ENCODE data around the gene CEP131. TPM values are rescaled to one million over a fixed set of nuclear protein-coding genes. Genes with fewer than 3 reads are reported as not detected.
"Not testable (repeated sequence)": the region's sequence is repeated elsewhere in the genome, so short reads cannot be mapped to it uniquely, and the experiment has no call there.

The CEP131 gene
- total RNA-seq, 1 experiment from 2014 or later: 5.1 TPM

DNA sequence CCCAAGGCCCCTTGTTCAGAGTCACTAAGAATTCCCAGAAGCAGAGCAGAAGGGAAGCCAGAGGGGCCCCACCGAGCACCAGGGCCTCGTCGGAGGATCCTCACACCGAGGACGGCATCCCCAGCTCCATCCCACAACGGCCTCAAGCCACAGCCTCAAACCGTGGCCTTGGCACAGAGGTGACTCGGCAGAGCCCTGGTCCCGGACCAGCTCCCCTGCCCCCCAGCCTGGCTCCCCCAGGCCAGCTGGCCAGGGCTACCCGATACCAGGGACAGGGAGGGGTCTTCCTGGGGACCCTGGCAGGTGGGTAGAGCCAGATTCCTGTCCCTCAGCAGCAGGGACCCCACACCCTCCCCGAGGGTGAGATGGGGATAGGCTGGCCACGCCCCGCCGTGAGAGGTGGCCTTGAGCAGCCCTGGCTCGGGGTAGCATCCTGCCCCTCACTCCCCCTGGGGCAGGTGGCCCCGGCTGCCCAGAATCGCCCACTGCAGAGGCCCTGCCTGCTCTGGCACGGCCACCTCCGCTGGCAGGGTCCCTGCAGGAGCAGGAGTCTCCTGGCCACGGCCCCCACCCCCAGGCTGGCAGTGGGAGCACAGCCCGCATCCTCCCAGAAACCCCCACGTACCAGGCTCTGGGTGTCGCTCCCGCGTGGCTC lies 63.0 kb downstream of the CEP131 start:
- H3K9ac ChIP-seq (ENCODE audit: low read length): no peak overlapping the region
- H3K9me2 ChIP-seq (replicated peaks; ENCODE audit: insufficient read depth, low read length): no peaks in the 10 kb centered on the region
- H3K4me3 ChIP-seq (ENCODE audit: low read length): no peak overlapping the region
- no peaks in the 10 kb centered on the region for H3K27me3 ChIP-seq (ENCODE audit: low read length)
- H3K4me2 ChIP-seq (ENCODE audit: low read depth, low read length, poor library complexity, severe bottlenecking): no peak overlapping the region
- H2AFZ ChIP-seq (ENCODE audit: low read length): no peak overlapping the region
- H4K20me1 ChIP-seq (ENCODE audit: insufficient read depth, low read depth, low read length): no peaks in the 10 kb centered on the region
- no peaks in the 10 kb centered on the region for H3K4me1 ChIP-seq (ENCODE audit: low read length)
- H3K27ac ChIP-seq (ENCODE audit: low read length): no peak overlapping the region
- no peak for DNase-seq
- no peaks in the 10 kb centered on the region for H3K36me3 ChIP-seq (ENCODE audit: insufficient read depth, low read length)
- no peaks in the 10 kb centered on the region for H3K9me3 ChIP-seq (ENCODE audit: low read length)
- no peaks in the 10 kb centered on the region for H3K79me2 ChIP-seq (ENCODE audit: low read length)

DNA sequence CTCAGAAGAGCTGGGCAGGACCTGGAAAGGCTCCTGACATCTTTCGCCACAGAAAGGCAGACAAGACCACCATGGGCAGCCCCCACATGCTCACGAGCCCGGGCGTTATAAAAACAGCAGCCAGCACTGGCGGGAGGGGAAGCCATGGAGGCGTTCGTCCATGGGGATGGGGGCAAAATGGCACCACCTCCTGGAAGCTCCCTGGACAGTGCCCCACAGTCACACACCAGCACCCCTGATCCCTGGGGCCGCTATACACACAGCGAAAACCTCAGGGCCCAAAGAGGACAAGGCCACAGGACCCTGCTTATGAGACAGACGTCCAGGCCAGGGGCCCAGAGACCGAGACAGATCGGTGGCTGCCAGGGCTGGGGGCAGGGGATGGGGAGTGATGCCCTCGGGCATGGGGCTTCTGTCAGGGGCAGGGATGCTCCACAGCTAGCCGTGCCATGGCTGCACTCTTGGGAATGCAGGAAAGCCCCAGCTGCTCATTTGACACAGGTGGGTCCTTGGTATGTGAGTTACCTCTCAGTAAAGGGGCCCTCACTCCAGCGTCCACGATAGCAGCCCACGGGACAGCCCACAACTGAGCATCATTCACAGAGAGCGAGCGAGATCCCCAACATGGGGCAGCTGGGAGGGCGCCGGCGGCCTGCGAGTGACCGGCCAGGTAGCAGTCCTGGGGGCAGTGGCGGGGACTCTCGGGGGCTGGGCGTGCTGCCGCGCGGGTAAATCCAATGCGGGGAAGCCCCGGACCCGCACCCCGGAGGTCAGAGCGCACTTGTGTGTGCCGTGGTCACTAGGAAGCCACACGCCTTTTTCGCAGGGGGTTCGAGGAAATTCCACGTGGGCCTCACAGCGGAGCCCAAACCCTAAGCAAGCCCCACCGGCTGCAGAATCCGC lies 63.8 kb downstream of the CEP131 start:
- Histone ChIP-seq H3K9ac (ENCODE audit: low read length) (no peak overlapping the region), H3K27me3 (ENCODE audit: low read length) (no peaks in the 10 kb centered on the region), H3K36me3 (ENCODE audit: insufficient read depth, low read length) (no peaks in the 10 kb centered on the region), H3K4me3 (ENCODE audit: low read length) (no peak overlapping the region), H3K79me2 (ENCODE audit: low read length) (no peaks in the 10 kb centered on the region), H3K4me1 (ENCODE audit: low read length) (no peaks in the 10 kb centered on the region; the same call in 1 of the 2 replicates), H2AFZ (ENCODE audit: low read length) (no peak overlapping the region), H4K20me1 (ENCODE audit: insufficient read depth, low read depth, low read length) (no peaks in the 10 kb centered on the region), H3K9me2 (replicated peaks; ENCODE audit: insufficient read depth, low read length) (no peaks in the 10 kb centered on the region), H3K4me2 (ENCODE audit: low read depth, low read length, poor library complexity, severe bottlenecking) (no peak overlapping the region), H3K27ac (ENCODE audit: low read length) (no peak overlapping the region), H3K9me3 (ENCODE audit: low read length) (no peaks in the 10 kb centered on the region)
- DNase-seq: no peak

DNA sequence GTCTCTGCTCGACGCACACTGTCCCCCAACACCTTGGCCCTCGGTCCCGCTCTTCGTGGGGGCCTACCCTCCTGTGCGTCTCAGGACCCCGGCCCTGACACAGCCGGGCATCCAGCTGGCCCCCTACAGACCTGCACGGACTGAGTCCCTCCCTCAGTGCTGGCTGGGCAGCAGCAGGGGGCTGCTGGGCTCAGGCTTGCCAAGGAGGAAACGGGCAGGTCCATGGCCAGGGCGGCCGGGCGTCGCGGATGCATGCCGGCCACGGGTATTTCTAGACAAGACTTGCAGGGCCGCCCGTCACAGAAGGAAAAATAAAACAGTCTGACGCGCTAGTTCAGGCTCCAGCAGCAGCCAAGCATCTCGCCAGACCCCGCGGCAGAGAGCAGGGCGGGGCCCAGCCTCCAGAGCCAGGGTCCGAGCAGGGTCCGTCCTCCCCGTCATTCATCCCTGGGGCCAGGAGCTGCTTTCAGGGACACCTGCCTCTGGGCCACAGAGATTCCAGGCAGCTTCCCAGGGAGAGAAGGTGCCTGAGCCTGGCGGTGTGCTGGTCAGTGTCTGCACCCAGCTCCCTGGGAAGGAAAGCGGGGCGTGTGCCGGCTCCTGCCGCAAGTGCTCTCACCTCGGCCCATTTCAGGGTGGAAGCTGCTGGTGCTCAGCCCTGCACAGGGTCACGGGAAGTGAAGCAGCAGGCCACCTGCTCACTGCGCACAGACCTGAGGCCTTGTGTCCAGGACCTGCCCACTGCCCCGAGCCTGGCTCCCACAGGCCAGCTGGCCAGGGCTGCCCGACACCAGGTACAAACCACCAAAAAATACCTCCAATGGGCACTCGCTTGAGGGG lies 64.7 kb downstream of the CEP131 start:
- Histone ChIP-seq H3K9me2 (replicated peaks; ENCODE audit: insufficient read depth, low read length) (no peaks in the 10 kb centered on the region), H3K27me3 (ENCODE audit: low read length) (no peaks in the 10 kb centered on the region), H3K36me3 (ENCODE audit: insufficient read depth, low read length) (no peaks in the 10 kb centered on the region), H3K27ac (ENCODE audit: low read length) (no peak overlapping the region), H4K20me1 (ENCODE audit: insufficient read depth, low read depth, low read length) (no peaks in the 10 kb centered on the region), H3K4me1 (ENCODE audit: low read length) (peaks cover 7% of the 10 kb centered on the region), H3K4me3 (ENCODE audit: low read length) (no peak overlapping the region), H3K79me2 (ENCODE audit: low read length) (no peaks in the 10 kb centered on the region), H3K9me3 (ENCODE audit: low read length) (no peaks in the 10 kb centered on the region), H3K9ac (ENCODE audit: low read length) (no peak overlapping the region), H3K4me2 (ENCODE audit: low read depth, low read length, poor library complexity, severe bottlenecking) (no peak overlapping the region), H2AFZ (ENCODE audit: low read length) (no peak overlapping the region)
- no peak for DNase-seq

DNA sequence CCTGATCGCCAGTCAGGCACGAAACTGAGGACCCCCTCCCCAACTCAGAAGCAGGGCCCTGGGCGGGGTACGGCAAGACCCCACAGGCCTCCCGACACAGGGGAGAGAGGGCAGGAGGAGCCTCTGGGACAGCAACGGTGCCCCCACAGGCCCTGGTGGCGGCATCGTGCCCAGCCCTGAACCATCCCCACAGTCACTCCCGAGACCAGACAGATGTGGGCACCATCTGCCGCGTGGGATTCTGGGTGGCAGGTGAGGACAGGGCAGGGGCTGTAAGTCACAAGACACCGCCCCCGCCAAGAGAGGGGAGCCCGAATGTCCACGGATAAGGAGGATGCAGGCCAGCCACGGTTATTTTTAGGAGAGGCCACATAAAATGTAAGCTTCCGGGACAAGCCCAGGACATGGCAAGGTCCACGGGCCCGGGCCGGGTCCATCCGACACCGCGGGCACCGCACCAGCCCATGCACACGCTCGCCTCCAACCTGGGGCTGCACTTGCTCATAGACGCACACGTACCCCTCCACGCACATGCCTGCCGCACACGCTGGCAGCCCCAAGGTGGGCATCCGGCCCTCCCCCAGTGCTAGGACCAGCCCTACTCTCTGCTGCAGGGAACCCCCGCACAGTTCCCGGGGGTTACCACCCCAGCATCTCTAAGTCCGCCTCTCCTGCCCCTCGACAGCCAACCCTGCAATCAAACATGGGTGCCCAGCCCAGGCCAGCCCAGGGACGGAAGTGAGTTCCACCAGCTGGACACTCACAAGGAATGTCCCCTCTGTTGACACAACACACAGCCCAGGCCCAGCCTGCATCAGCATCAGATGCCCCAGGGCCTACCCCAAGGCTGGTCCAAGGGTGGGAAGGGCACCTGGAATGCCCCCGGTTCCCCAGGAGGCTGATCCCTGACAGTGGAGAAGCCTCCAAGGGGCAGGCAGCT lies 65.6 kb downstream of the CEP131 start:
- Histone ChIP-seq H3K4me2 (ENCODE audit: low read depth, low read length, poor library complexity, severe bottlenecking) (no peak overlapping the region), H3K27me3 (ENCODE audit: low read length) (no peaks in the 10 kb centered on the region), H3K9me2 (replicated peaks; ENCODE audit: insufficient read depth, low read length) (no peaks in the 10 kb centered on the region), H3K9me3 (ENCODE audit: low read length) (no peaks in the 10 kb centered on the region), H3K4me3 (ENCODE audit: low read length) (no peak overlapping the region), H4K20me1 (ENCODE audit: insufficient read depth, low read depth, low read length) (no peaks in the 10 kb centered on the region), H3K79me2 (ENCODE audit: low read length) (no peaks in the 10 kb centered on the region), H3K36me3 (ENCODE audit: insufficient read depth, low read length) (no peaks in the 10 kb centered on the region), H3K9ac (ENCODE audit: low read length) (no peak overlapping the region), H3K27ac (ENCODE audit: low read length) (no peak overlapping the region), H2AFZ (ENCODE audit: low read length) (no peak overlapping the region), H3K4me1 (ENCODE audit: low read length) (peaks cover 9% of the 10 kb centered on the region)
- no peak for DNase-seq

DNA sequence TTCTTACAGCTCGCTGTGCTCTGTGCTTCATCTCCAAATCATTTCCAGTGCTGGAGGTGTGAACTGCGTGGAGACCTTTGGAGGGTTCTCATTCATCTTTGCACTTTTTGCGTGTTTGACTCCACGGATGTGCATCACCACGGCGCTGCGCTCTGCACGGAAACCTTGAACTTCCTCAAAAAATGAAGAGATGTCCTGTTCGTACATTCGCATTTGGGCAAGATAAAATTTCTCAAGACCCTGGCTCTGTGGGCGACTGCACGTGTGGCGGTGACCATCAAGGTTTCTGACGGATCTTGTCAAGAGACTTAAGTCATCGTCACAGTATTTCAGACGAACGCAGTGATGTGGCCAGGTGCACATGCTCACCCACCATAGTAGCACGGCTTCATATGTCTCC lies 67.8 kb downstream of the CEP131 start:
- Histone ChIP-seq H3K4me2 (ENCODE audit: low read depth, low read length, poor library complexity, severe bottlenecking) (no peak overlapping the region), H3K36me3 (ENCODE audit: insufficient read depth, low read length) (no peaks in the 10 kb centered on the region), H4K20me1 (ENCODE audit: insufficient read depth, low read depth, low read length) (no peaks in the 10 kb centered on the region), H3K4me1 (ENCODE audit: low read length) (peaks cover 9% of the 10 kb centered on the region), H3K27me3 (ENCODE audit: low read length) (no peaks in the 10 kb centered on the region), H3K27ac (ENCODE audit: low read length) (no peak overlapping the region), H3K79me2 (ENCODE audit: low read length) (no peaks in the 10 kb centered on the region), H3K9ac (ENCODE audit: low read length) (no peak overlapping the region), H3K4me3 (ENCODE audit: low read length) (no peak overlapping the region), H3K9me3 (ENCODE audit: low read length) (no peaks in the 10 kb centered on the region), H3K9me2 (replicated peaks; ENCODE audit: insufficient read depth, low read length) (no peaks in the 10 kb centered on the region), H2AFZ (ENCODE audit: low read length) (no peak overlapping the region)
- no peak for DNase-seq

DNA sequence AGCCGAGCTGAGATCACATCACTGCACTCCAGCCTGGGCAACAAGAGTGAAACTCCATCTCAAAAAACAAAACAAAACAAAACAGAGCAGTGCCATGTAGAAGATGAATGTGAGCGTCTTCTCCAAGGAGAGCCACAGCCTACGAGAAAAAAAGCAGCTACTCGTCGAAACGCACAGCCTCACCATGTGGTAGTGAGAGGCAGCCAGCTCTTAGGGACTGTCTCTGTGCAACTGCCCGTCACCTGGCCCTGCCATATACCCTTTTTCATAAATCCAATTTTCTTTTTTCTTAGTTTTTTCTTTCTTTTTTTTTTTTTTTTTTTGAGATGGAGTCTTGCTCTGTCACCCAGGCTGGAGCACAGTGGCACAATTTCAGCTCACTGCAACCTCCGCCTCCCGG lies 68.7 kb downstream of the CEP131 start:
- not testable (repeated sequence) for H3K79me2 ChIP-seq (ENCODE audit: low read length)

DNA sequence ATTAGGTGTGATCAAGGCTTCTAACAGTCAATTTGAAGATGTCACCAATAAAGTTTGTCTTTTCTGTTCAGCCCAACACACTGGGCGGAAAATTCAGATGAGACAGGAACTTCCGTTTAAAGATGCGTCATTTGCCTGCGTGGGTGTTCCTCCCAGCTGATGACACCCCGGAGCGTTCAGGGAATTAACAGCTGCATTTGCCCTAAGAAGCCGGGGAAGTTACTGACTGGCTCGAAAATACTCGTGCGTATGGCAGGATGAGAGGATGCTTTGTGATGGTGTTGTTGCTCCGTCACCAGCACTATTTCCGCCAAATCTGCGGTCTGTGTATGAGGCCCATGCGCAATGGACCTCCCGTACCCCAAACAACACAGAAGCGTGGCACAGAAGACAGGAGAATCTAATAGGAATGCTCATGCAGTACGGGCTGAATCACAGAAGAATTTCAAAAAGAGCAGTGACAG lies 69.4 kb downstream of the CEP131 start:
- no peaks in the 10 kb centered on the region for H3K9me3 ChIP-seq (ENCODE audit: low read length)
- peak overlapping the region; percentile 50 for H3K4me2 ChIP-seq (ENCODE audit: low read depth, low read length, poor library complexity, severe bottlenecking)
- no peak overlapping the region for H3K9ac ChIP-seq (ENCODE audit: low read length)
- H3K9me2 ChIP-seq (replicated peaks; ENCODE audit: insufficient read depth, low read length): no peaks in the 10 kb centered on the region
- no peaks in the 10 kb centered on the region for H3K27me3 ChIP-seq (ENCODE audit: low read length)
- H3K4me1 ChIP-seq (ENCODE audit: low read length): peaks cover 9% of the 10 kb centered on the region
- H3K36me3 ChIP-seq (ENCODE audit: insufficient read depth, low read length): no peaks in the 10 kb centered on the region
- peak; percentile 86 for DNase-seq
- H3K27ac ChIP-seq (ENCODE audit: low read length): no peak overlapping the region
- peak overlapping the region; percentile 15; the same call in 1 of the 2 replicates for H3K4me3 ChIP-seq (ENCODE audit: low read length)
- H3K79me2 ChIP-seq (ENCODE audit: low read length): no peaks in the 10 kb centered on the region
- peak overlapping the region; percentile 44; the same call in 1 of the 2 replicates for H2AFZ ChIP-seq (ENCODE audit: low read length)
- H4K20me1 ChIP-seq (ENCODE audit: insufficient read depth, low read depth, low read length): no peaks in the 10 kb centered on the region

More for the DNA sequence above, 68.7 kb downstream of the CEP131 start:
- H3K9ac ChIP-seq (ENCODE audit: low read length); H3K36me3 ChIP-seq (ENCODE audit: insufficient read depth, low read length); H3K27me3 ChIP-seq (ENCODE audit: low read length); H3K9me2 ChIP-seq (replicated peaks; ENCODE audit: insufficient read depth, low read length); DNase-seq; H2AFZ ChIP-seq (ENCODE audit: low read length); H3K27ac ChIP-seq (ENCODE audit: low read length); H3K4me2 ChIP-seq (ENCODE audit: low read depth, low read length, poor library complexity, severe bottlenecking); H3K4me1 ChIP-seq (ENCODE audit: low read length); H3K9me3 ChIP-seq (ENCODE audit: low read length); H3K4me3 ChIP-seq (ENCODE audit: low read length); H4K20me1 ChIP-seq (ENCODE audit: insufficient read depth, low read depth, low read length): not testable (repeated sequence)
